NCI-H146 treated with DMSO at 0.1 percent for 48 hours (cell line): Measurements from ENCODE around the gene TBC1D17.

ENCODE experiments used
- DNase-seq: peaks from one replicate; lab custom pipeline; 2025; ENCODE audit not compliant: unreplicated experiment; lab: John Stamatoyannopoulos, UW

TBC1D17 gene

DNA sequence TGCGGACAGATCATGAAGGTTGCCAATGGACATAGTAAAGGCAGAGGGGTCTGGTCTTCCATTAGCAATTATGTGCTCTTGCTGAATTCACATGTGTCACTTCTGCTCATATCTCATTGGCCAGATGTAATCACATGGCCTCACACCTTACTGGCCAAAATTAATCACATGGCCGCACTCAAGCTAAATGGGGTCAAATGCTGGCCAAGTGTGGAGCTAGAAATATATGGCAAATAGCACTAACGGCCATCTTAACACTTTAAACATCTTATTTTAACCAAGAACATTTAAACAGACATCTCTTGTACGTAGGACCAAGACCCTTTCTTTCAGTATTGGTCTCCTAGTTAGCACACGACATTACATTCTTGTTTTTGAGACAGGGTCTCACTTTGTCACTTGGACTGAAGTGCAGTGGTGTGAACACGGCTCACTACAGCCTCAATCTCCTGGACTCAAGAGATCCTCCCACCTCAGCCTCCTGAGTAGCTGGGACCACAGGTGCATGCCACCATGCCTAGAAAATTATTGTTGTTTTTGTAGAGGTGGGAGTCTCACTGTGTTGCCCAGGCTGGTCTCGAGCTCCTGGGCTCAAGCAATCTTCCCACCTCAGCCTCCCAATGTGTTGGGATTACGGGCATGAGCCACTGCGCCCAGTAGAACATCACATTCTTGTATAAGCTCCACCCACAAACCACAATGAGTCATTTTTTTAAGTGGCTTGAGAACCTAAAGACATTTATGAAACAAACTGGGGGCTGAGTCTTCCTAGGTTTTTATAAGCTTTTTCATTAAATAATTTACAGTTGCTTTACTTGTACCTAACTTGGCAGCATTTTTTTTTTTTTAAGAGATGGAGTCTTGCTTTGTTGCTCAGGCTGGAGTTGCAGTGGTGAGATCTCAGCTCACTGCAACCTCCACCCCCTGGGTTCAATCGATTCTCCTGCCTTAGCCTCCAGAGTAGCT, 29.5 kb upstream of the TBC1D17 start:
- no peak for DNase-seq

DNA sequence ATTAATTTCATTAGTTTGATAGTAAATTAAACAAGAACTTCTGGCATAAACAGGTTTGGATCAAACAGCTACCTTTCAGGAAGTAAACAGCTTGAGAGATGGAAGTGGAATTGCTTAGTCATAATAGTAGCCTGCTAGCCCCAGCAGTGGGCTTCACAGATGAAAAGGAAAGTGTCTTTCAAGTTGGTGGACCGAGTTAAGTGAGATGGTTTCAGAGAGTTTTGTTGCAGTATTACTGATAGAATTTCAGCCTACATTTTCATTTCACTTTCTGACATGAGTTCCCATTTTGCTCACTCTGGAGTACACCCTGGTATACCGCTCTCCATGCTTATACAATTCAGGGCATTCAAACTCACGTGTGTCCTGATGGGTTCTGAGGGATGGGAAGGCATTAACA, 28.6 kb upstream of the TBC1D17 start:
- DNase-seq = no peak

GRCh38 chr19:49849433-49850220, 27.9 kb upstream of the TBC1D17 start:
- DNase-seq = peak; percentile 9

DNA sequence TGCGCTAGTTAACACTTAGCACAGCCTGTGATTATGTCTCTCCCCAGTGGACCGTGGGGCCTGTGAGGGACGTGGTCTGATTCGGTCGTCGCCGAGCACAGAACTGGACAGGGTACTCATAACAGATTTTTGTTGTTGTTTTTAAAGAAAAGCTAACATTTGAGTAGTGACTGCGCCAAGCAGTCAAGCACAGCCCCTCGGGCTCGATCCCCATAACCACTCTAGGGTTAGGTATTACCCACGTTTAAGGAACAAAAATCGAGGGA, 27.3 kb upstream of the TBC1D17 start:
- no peak for DNase-seq

DNA sequence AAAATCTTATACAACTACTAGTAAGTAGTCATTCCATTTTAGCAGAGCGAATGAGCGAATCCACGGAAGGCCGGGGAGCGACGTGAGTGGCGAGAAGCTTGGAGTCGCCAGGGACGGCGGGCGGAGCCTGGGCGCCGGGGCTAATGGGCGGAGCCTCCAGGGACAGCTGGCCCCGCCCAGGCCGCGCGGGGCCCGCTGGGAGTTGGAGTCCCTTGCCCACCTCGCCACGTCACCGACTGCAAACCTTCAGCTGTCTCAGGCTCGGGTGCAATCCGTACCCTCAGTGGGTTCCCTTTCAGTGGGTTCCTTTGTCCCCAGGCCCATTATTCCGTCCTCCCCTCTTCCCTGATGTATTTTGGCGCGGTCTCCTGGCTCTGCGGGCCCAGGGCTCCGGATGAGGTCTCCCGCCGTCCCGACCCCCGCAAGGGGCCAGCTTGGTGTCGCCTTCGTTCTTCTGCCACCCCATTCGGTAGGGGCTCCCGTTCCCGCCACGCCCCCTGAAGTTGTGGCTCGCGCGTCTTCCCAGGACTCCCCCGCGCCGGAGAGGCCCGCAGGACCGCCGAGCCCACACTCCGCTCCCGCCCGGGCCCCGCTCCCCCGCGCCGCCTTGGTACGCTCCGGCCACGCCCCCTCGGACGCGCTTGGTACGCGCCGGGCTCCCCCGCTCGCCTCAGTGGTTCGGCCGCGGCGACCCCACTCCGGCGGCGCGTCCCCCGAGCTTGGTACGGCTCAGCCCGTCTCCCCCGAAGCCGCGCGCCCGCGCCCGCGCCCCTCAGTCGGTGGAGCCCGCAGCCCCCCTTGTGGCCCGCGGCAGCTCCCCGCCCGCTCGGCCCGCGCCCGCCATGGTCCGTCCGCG, 26.8 kb upstream of the TBC1D17 start, which contains the start of gene PTOV1:
TSS of gene PTOV1 (plus strand) at position 673 of the 856 bp plus-strand sequence.
- peak; percentile 87 for DNase-seq

GRCh38 chr19:49851456-49852259, 25.8 kb upstream of the TBC1D17 start:
- no peak for DNase-seq

GRCh38 chr19:49852631-49853126, 24.8 kb upstream of the TBC1D17 start:
- DNase-seq = no peak

DNA sequence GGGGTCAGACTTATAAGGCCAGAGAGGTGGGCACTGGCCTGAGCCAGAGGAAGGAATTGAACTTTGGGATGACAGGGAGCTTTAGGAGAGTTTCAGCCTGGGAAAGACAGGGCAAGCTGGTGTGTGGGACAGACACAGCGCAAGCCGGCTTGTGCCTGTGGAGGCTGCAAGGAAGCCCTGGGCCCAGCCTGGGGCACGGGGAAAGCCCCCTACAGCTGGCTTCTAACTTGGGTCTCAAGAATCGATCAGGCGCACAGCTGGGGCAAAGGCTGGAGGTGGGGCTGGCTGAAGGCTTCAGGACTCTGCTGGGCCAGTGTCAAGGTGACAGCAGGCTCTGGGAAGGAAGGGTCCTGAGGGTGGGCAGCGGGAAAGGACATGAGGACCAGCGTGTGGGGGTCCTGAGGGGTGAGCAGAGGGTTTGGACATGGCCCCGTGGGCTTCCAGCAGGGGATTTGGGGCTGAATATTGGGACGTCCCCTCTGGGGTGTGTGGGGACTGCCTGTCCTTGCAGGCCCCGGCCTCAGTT, 23.6 kb upstream of the TBC1D17 start:
- no peak for DNase-seq

DNA sequence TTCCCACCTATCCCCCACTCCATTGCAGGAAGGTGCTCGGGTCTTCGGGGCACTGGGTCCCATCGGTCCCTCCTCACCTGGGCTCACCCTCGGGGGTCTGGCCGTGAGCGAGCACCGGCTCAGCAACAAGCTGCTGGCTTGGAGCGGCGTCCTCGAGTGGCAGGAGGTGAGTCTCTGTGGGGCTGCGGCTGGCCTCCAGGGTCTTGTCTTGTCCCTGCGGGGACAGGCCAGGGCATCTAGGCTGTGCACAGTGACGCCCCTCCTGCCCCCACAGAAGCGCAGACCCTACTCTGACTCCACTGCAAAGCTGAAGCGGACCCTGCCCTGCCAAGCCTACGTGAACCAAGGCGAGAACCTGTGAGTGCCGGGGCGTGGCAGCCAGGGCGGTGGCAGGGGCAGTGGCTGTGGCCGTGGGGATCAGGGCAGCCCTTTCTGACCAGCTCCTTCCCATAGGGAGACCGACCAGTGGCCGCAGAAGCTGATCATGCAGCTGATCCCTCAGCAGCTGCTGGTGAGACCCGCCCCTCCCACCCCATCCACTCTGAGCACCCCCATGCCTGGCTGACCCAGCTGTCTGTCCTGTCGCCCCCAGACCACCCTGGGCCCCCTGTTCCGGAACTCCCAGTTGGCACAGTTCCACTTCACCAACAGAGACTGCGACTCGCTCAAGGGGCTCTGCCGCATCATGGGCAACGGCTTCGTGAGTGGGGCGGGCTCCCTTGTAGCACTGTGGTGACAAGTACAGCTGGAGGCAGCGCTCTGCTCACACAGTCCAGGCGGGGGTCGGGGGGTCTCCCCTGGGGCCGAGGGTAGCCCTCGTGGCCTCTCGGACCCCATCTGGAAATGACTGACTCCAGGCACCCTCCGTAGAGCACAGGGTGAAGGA, 22.9 kb upstream of the TBC1D17 start:
- DNase-seq = no peak

GRCh38 chr19:49855277-49855675, 22.2 kb upstream of the TBC1D17 start:
- no peak for DNase-seq

- DNase-seq = no peak
Observed at GRCh38 chr19:49855676-49856573, 21.6 kb upstream of the TBC1D17 start.

GRCh38 chr19:49856574-49857021, 20.9 kb upstream of the TBC1D17 start:
- no peak for DNase-seq

DNA sequence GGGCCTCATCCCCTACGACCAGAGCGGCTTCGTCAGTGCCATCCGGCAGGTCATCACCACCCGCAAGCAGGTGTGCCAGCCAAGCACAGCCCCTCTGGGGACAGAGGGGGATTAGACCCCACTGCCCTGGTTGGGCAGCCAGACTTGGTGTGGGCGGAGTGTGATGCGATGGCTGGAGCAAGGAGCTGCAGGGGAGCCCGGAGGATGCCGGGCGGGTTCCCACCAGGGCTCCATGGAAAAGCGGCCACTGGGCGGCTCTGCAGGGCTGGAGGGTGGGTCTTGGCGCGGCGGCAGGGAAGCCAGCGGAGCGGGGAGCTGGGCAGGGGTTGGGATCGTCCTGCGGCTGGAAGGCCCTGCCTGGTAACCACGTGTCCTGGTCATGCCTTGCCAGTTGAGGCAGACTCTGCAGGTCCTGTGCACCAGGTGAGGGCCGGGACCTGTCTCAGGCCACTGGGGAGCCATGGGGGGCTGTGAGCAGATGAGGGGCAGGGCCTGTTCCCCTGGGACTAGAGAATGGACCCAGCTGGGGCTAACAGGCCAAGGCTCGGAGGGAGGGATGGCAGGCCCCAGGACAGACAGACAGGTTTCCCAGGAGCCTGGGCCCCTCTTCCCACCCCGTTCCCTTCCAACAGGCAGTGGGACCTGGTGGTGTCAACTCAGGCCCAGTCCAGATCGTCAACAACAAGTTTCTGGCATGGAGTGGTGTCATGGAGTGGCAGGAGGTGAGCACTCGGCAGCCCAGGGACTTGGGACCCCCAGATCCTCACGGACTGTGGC, 20.3 kb upstream of the TBC1D17 start:
- no peak for DNase-seq

- no peak for DNase-seq
Observed at GRCh38 chr19:49857838-49858087, 19.7 kb upstream of the TBC1D17 start.

DNA sequence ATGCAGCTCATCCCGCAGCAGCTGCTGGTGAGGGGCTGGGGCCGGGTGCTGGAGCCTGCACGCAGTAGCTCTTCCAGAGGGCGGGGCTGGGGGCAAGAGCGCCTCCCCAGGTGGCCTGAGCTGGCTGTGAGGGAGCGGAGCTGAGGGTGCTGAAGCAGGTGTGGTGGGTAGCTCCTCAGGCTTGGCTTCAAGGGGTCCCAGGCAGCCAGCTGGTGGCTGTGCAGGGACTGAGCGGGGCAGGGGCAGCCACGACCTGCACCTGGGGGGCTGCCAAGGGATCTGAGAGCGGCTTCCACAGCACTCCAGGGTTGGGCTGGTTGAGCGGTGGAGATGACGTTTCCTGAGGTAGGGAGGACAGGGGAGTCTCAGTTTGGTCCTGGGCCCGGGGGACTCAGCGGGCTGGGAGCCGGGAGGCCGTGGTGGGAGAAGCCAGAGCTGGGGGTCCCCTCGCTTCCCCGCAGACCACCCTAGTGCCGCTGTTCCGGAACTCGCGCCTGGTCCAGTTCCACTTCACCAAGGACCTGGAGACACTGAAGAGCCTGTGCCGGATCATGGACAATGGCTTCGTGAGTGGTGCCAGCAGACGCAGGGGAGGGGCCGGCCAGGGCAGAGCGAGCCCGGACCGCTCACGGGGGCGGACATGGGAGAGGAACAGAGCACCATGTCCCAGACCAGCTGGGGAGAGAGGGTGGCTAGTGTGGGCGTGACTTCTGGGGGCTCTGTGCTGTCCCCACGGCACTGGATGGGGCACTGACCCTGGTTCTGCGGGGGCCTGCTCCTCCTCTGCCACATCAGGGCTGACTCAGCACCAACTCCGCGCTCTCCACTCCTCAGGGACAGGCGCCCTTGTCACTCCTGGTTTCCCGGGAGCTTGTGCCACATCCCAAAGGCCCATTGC, 19.2 kb upstream of the TBC1D17 start:
- no peak for DNase-seq

DNA sequence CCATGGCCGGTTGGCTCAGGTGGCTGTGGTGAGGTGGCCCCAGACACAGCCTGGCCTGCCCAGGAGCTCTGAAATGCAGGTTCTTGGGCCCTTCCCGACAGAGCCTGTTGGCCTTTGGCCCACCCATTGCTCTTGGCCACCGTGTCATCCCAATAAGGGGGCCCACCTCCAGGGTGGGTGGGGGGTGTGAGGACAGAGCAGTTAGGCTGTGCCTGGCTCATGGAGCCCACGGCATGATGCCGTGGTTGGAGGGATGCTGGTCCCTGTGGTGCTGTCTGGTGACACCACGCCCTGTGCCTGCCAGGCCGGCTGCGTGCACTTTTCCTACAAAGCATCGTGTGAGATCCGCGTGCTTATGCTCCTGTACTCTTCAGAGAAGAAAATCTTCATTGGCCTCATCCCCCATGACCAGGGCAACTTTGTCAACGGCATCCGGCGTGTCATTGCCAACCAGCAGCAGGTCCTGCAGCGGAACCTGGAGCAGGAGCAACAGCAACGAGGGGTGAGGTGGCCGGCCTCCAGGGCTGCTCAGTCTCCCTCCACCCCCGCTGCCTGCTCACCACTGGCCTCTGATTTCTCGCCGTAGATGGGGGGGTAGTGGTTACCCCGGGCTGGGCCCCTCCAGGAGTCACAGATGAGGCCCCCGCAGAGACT, 17.7 kb upstream of the TBC1D17 start:
- no peak for DNase-seq
